ENCODE data around the gene PGAP6. TPM values are rescaled to one million over a fixed set of nuclear protein-coding genes. Genes with fewer than 3 reads are reported as not detected.

The PGAP6 gene, protein sequence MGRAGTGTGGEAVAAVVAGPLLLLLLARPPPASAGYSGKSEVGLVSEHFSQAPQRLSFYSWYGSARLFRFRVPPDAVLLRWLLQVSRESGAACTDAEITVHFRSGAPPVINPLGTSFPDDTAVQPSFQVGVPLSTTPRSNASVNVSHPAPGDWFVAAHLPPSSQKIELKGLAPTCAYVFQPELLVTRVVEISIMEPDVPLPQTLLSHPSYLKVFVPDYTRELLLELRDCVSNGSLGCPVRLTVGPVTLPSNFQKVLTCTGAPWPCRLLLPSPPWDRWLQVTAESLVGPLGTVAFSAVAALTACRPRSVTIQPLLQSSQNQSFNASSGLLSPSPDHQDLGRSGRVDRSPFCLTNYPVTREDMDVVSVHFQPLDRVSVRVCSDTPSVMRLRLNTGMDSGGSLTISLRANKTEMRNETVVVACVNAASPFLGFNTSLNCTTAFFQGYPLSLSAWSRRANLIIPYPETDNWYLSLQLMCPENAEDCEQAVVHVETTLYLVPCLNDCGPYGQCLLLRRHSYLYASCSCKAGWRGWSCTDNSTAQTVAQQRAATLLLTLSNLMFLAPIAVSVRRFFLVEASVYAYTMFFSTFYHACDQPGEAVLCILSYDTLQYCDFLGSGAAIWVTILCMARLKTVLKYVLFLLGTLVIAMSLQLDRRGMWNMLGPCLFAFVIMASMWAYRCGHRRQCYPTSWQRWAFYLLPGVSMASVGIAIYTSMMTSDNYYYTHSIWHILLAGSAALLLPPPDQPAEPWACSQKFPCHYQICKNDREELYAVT
- 10 to 100 TPM; 18.3 to 43.5 (median 28.3) TPM for total RNA-seq

DNA sequence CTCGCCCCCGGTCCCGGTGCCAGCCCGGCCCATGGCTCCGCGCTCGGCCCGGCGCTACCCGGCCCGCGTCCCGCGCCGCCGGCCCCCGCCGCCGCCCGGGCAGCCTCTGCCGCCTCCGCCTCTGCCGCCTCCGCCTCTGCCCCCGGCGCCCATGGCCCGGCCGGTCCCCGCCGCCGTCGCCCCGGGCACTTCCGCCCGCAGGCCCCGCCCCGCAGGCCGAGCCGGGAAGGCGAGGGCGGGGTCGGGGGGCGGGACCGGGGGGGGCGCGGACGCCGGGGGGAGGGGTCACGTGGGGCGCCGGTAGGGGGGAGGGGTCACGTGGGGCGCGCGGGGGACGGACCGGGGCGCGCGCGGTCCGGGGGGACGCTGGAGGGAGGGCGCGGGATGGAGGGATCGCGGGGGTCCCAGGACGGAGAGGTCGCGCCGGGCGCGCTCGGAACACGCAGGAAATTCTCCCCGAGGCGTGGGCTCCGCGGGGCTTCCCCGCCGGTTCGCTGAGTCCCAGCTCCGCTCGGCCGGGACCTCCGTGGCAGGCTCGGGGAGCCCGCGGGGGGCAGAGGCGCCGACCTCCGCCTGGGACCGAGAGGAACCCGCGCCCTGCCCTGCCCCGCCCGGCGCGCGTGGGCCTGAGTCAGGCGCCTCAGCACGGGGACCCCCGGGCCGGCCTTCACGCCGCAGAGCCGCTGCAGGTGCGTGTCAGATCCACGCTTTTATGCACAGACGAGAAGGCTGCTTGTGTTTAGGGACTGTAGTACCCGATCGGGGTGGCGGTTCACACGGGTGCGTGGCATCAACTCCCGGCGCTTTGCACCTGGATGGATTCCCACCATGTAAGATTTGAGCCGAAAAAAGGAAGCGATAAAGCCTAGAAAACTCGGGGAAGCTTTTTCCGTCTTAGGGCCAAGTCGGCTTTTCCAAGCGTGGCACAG, at the start of gene PGAP6:
TSS of gene PGAP6 (minus strand) at position 190 of the 929 bp plus-strand sequence. CDS start at position 33, 157 bp downstream.
- TF ChIP-seq, protein P1, sequence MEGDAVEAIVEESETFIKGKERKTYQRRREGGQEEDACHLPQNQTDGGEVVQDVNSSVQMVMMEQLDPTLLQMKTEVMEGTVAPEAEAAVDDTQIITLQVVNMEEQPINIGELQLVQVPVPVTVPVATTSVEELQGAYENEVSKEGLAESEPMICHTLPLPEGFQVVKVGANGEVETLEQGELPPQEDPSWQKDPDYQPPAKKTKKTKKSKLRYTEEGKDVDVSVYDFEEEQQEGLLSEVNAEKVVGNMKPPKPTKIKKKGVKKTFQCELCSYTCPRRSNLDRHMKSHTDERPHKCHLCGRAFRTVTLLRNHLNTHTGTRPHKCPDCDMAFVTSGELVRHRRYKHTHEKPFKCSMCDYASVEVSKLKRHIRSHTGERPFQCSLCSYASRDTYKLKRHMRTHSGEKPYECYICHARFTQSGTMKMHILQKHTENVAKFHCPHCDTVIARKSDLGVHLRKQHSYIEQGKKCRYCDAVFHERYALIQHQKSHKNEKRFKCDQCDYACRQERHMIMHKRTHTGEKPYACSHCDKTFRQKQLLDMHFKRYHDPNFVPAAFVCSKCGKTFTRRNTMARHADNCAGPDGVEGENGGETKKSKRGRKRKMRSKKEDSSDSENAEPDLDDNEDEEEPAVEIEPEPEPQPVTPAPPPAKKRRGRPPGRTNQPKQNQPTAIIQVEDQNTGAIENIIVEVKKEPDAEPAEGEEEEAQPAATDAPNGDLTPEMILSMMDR (IDR thresholded peaks at IDR 0.05; ENCODE audit: low read depth) = no peak

DNA sequence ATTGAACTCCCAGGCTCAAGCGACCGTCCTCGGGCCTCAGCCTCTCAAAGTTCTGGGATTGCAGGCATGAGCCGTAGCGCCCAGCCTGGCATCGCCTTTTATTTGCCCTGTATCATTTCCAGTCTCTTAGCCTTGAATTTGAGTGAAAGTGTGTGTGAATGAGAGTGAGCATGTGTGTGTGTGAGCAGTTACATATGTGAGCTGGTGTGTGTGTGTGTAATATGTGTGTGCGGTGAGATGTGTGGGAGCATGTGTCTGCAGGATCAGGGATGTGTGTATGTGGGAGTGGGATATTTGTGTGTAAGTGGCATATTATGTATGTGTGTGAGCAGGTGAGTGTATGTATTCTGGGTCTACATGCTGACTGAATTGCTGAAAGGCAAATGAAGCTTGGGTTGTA, 49.1 kb upstream of the PGAP6 start:
- TF ChIP-seq, protein P1 (IDR thresholded peaks at IDR 0.05; ENCODE audit: low read depth) = no peak

DNA sequence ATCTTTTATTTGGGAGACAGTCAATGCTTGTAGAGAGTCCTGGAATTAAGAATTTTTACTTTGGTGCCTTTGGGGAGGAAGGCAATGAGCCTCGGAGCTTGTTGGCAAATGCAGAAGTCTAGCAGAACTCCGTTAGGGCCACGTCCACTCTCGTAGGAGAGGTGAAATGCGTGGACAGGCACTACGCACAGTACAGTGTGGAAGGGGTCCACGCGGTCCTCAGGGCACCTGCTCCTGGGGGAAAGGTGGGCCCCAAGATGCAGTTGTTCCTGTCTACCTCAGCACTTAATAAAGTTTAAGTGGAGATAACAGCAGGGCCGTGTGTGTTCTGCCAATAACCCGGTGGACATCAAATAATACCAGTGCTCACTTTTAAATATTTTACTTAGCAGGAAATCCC, 45.5 kb upstream of the PGAP6 start:
- TF ChIP-seq, protein P1 (IDR thresholded peaks at IDR 0.05; ENCODE audit: low read depth) = no peak

DNA sequence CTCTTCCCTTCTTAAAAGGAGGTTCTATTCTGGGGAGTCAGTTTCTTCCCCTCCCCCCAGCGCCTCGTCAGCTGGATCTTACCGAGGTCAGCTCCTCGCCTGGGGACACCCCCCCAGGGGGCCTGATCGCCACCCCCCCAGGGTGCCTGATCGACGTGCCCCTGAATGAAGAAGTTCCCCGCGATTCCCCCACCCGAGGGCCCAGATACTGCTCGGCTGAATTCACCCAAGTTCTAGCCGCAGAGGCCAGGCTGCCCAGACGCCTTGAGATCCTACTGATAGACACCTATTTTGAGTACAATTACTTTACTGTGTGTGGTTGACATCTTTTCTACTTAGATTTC, 45.1 kb upstream of the PGAP6 start:
- TF ChIP-seq, protein P1 (IDR thresholded peaks at IDR 0.05; ENCODE audit: low read depth) = no peak

DNA sequence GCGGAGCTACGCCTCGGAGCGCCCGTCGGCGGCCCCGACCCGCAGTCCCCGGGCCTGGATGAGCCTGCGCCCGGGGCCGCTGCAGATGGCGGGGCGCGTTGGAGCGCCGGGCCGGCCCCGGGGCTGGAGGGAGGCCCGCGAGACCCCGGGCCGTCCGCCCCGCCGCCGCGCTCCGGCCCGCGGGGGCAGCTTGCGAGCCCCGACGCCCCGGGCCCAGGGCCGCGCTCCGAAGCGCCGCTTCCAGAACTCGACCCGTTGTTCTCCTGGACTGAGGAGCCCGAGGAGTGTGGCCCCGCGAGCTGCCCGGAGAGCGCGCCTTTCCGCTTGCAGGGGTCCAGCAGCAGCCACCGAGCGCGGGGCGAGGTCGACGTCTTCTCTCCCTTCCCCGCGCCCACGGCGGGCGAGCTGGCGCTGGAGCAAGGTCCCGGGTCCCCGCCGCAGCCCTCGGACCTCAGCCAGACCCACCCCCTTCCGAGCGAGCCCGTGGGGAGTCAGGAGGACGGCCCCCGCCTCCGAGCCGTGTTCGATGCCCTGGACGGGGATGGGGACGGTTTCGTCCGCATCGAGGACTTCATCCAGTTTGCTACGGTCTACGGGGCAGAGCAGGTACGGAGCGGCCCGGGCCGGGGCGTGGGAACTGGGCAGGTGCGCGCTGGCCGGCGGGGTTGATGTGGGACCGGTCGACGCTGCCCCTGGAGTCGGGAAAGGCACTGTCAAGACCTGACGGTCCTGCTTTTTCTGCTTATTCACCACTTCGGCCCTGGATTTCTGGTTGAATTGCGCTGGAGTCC, 44.5 kb upstream of the PGAP6 start:
- TF ChIP-seq, protein P1 (IDR thresholded peaks at IDR 0.05; ENCODE audit: low read depth) = no peak

DNA sequence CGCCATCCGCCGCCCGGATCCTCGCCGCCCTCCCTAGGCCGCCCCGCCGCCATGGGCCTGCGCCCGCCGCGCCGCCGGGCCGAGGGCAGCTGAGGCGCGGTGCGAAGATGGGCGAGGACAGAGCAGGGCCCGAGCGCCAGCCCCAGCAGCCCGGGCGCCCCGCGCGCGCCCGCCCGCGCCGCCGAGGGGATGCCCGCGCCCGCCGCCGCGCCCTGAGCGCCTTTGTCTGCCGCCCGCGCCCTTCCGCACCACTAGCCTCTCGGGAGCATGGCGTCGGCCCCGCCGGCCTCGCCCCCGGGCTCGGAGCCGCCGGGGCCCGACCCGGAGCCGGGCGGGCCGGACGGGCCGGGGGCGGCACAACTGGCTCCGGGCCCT, 43.9 kb upstream of the PGAP6 start:
- TF ChIP-seq, protein P1 (IDR thresholded peaks at IDR 0.05; ENCODE audit: low read depth) = no peak
